CD14-positive monocyte (primary cell): ENCODE measurements around the gene PKN3. TPM values are rescaled to one million over a fixed set of nuclear protein-coding genes. Genes with fewer than 3 reads are reported as not detected.
A peak's percentile ranks its signal among the peaks of the same experiment; 100 is the strongest.

Experiments
- DNase-seq, 3 donors: peaks; one replicate each; pipeline ENCODE4 v3.0.0-alpha.2; 2011 to 2022
- H2AFZ ChIP-seq: 2 replicates; pipeline ENCODE4 v1.6.0; 2012; ENCODE audit warnings: mild to moderate bottlenecking, low read depth, low read length, inconsistent platforms; ENCODE audit not compliant: insufficient read depth, poor library complexity, severe bottlenecking
- H3K27ac ChIP-seq, 2 donors: 1 replicate in 1 of 2; 2 replicates in 1 of 2; pipeline ENCODE4 v1.5.1; 2012 to 2013; ENCODE audit warnings: low read length in 2 of 2, control low read depth in 1 of 2, inconsistent platforms in 1 of 2, low read depth in 1 of 2, mild to moderate bottlenecking in 1 of 2
- H3K27me3 ChIP-seq, 2 donors: one replicate each; pipeline versions ENCODE4 v1.6.0 to v1.6.1; 2011 to 2013; ENCODE audit warnings: low read length in 2 of 2; ENCODE audit not compliant: control insufficient read depth in 2 of 2, insufficient read depth in 2 of 2
- H3K36me3 ChIP-seq, 2 donors: replicated peaks in 1 of 2; 1 replicate in 1 of 2; 2 replicates in 1 of 2; pipeline versions ENCODE4 v1.5.1 to v1.6.1; 2012 to 2013; ENCODE audit warnings: low read length in 2 of 2, control low read depth in 1 of 2, inconsistent platforms in 1 of 2, mild to moderate bottlenecking in 1 of 2; ENCODE audit not compliant: insufficient read depth in 2 of 2, control insufficient read depth in 1 of 2
- H3K4me1 ChIP-seq, 2 donors: 1 replicate in 1 of 2; 2 replicates in 1 of 2; pipeline versions ENCODE4 v1.5.1 to v1.6.1; 2012 to 2013; ENCODE audit warnings: low read length in 2 of 2, control low read depth in 1 of 2, inconsistent platforms in 1 of 2, mild to moderate bottlenecking in 1 of 2, moderate library complexity in 1 of 2; ENCODE audit not compliant: insufficient read depth in 2 of 2, control insufficient read depth in 1 of 2
- H3K4me2 ChIP-seq: replicated peaks from 2 replicates; pipeline ENCODE3; 2012; ENCODE audit warnings: low read length, moderate library complexity, mild to moderate bottlenecking; ENCODE audit not compliant: poor library complexity, severe bottlenecking; ENCODE audit errors: extremely low read depth
- H3K4me3 ChIP-seq, 3 experiments: fragments of 200-600 bp in 1 of 3; sonication (generic) in 1 of 3; replicated peaks in 1 of 3; 1 replicate in 2 of 3; 2 replicates in 1 of 3; pipeline ENCODE4 v1.5.1; 2011 to 2013; ENCODE audit warnings: low read length in 3 of 3, mild to moderate bottlenecking in 3 of 3, control low read depth in 2 of 3, low read depth in 2 of 3, inconsistent platforms in 1 of 3, moderate library complexity in 1 of 3
- H3K79me2 ChIP-seq: 2 replicates; pipeline ENCODE4 v1.6.0; 2012; ENCODE audit warnings: mild to moderate bottlenecking, control low read depth, inconsistent platforms, low read length, moderate library complexity; ENCODE audit not compliant: insufficient read depth
- H3K9ac ChIP-seq: 2 replicates; pipeline ENCODE4 v1.6.0; 2017; ENCODE audit warnings: low read length, mild to moderate bottlenecking; ENCODE audit not compliant: insufficient read depth, poor library complexity, severe bottlenecking
- H3K9me3 ChIP-seq, 2 donors: replicated peaks in 1 of 2; 1 replicate in 1 of 2; 2 replicates in 1 of 2; pipeline versions ENCODE4 v1.5.1 to v1.6.1; 2012 to 2013; ENCODE audit warnings: low read length in 2 of 2, control low read depth in 1 of 2; ENCODE audit not compliant: control insufficient read depth in 1 of 2, insufficient read depth in 1 of 2
- H4K20me1 ChIP-seq: 2 replicates; pipeline ENCODE4 v1.6.0; 2012; ENCODE audit warnings: mild to moderate bottlenecking, low read length, control low read depth, moderate library complexity; ENCODE audit not compliant: insufficient read depth
- H3K27ac Mint-ChIP-seq, 7 donors: one replicate each; pipeline ENCODE4 v1.8.0; 2020; ENCODE audit warnings: mild to moderate bottlenecking in 7 of 7, mixed read lengths in 7 of 7, moderate library complexity in 6 of 7, inconsistent platforms in 2 of 7
- H3K27me3 Mint-ChIP-seq, 3 donors: one replicate each; pipeline ENCODE4 v1.8.0; 2021 to 2022; ENCODE audit warnings: low read depth in 3 of 3, mild to moderate bottlenecking in 3 of 3, mixed read lengths in 3 of 3, moderate library complexity in 3 of 3, inconsistent platforms in 1 of 3
- H3K36me3 Mint-ChIP-seq, 2 donors: one replicate each; pipeline ENCODE4 v1.8.0; 2020; ENCODE audit warnings: mixed read lengths in 2 of 2, inconsistent platforms in 1 of 2, mild to moderate bottlenecking in 1 of 2
- H3K4me1 Mint-ChIP-seq: one replicate; pipeline ENCODE4 v1.8.0; 2020; ENCODE audit warnings: mild to moderate bottlenecking, mixed read lengths
- H3K4me3 Mint-ChIP-seq, 2 donors: one replicate each; pipeline ENCODE4 v1.8.0; 2020; ENCODE audit warnings: mild to moderate bottlenecking in 2 of 2, mixed read lengths in 2 of 2, moderate library complexity in 1 of 2
- H3K9me3 Mint-ChIP-seq, 7 donors: one replicate each; pipeline ENCODE4 v1.8.0; 2020 to 2022; ENCODE audit warnings: mixed read lengths in 7 of 7, mild to moderate bottlenecking in 6 of 7, moderate library complexity in 6 of 7, inconsistent platforms in 2 of 7
- WGBS: methylation state at CpG from one replicate; pipeline ENCODE4 v1.1.5; 2013; ENCODE audit warnings: missing lambda C conversion rate; ENCODE audit not compliant: insufficient coverage; 5-methylcytosine and 5-hydroxymethylcytosine counted together
- intact Hi-C, 2 donors: fragments of 100-400 bp; cut with micrococcal nuclease; formaldehyde crosslinking; loops; one replicate each; pipeline versions ENCODE4 v1.15.0 to v1.15.1; 2023
- polyA plus RNA-seq, 3 donors: library from polyadenylated mRNA; depleted of rRNA in 1 of 3; unstranded in 2 of 3; stranded (reverse) in 1 of 3; fragments of 300-500 nt in 2 of 3; fragments of >200 nt in 1 of 3; fragmentation: Illumina TruSeq in 2 of 3; gene quantifications; 1 replicate in 2 of 3; 2 replicates in 1 of 3; pipeline ENCODE4 v1.2.3, GENCODE V29; 2012 to 2021
- TF ChIP-seq, protein P1 (sequence below): fragments of 200-600 bp; IDR thresholded peaks from one replicate; pipeline ENCODE4 v1.8.0; 2022; ENCODE audit warnings: antibody characterized with exemption, mild to moderate bottlenecking

The PKN3 gene
- polyA plus RNA-seq, 3 donors = 0.11 to 0.49 (median 0.27) TPM

DNA sequence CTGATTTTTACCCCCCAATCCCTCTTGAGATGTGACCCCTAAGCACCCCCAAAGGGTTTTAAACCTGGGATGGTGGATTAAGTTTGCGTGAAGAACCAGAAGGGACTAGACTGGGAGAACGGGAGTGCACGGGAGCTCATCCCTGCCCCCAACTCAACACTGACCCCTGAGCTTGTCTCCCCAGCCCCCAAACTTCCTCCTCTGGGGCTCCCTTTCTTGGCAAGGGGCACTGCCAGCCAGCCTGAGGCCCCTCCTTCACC is 18.3 kb upstream of the PKN3 start:
- Histone ChIP-seq H4K20me1 (peaks cover 8% of the 10 kb centered on the region), H2AFZ (peak overlapping the region; percentile 91), H3K9ac (peak overlapping the region; percentile 83), H3K4me3 (peak overlapping the region; percentile 84 to 100 (median 96)), H3K27me3 (no peaks in the 10 kb centered on the region), H3K4me2 (peak overlapping the region; percentile 93), H3K9me3 (peaks cover 0 to 3% of the 10 kb centered on the region in 2 donors), H3K27ac (peak overlapping the region; percentile 83 to 97), H3K4me1 (peaks cover 49 to 57% of the 10 kb centered on the region in 2 donors), H3K36me3 (no peaks in the 10 kb centered on the region), H3K79me2 (peaks cover 58% of the 10 kb centered on the region)
- Mint-ChIP-seq H3K4me3 (peak overlapping the region; percentile 99 to 100), H3K27me3 (peaks cover 0 to 3% (median 2%) of the 10 kb centered on the region in 3 donors), H3K4me1 (peaks cover 50% of the 10 kb centered on the region), H3K36me3 (peaks cover 2 to 3% of the 10 kb centered on the region in 2 donors), H3K27ac (peak overlapping the region; percentile 95 to 98 (median 97)), H3K9me3 (peaks cover 0 to 6% (median 3%) of the 10 kb centered on the region in 7 donors)
- WGBS = 0% methylated on average over 2 of the region's 3 CpGs
- TF ChIP-seq, protein P1, sequence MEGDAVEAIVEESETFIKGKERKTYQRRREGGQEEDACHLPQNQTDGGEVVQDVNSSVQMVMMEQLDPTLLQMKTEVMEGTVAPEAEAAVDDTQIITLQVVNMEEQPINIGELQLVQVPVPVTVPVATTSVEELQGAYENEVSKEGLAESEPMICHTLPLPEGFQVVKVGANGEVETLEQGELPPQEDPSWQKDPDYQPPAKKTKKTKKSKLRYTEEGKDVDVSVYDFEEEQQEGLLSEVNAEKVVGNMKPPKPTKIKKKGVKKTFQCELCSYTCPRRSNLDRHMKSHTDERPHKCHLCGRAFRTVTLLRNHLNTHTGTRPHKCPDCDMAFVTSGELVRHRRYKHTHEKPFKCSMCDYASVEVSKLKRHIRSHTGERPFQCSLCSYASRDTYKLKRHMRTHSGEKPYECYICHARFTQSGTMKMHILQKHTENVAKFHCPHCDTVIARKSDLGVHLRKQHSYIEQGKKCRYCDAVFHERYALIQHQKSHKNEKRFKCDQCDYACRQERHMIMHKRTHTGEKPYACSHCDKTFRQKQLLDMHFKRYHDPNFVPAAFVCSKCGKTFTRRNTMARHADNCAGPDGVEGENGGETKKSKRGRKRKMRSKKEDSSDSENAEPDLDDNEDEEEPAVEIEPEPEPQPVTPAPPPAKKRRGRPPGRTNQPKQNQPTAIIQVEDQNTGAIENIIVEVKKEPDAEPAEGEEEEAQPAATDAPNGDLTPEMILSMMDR = no peak
- no peak for DNase-seq
- intact Hi-C loops = no loop called here

- Histone ChIP-seq H3K27ac (peak overlapping the region; percentile 83 to 97), H3K79me2 (peaks cover 53% of the 10 kb centered on the region), H2AFZ (peak overlapping the region; percentile 91), H3K4me1 (peaks cover 49 to 57% of the 10 kb centered on the region in 2 donors), H3K9me3 (peaks cover 0 to 3% of the 10 kb centered on the region in 2 donors), H3K27me3 (no peaks in the 10 kb centered on the region), H3K4me3 (peak overlapping the region; percentile 84 to 100 (median 96)), H3K9ac (peak overlapping the region; percentile 83), H4K20me1 (peaks cover 8% of the 10 kb centered on the region), H3K36me3 (no peaks in the 10 kb centered on the region), H3K4me2 (peak overlapping the region; percentile 93)
- intact Hi-C loops = no loop called here
- peaks cover 0 to 3% (median 2%) of the 10 kb centered on the region in 3 donors for H3K27me3 Mint-ChIP-seq
- H3K36me3 Mint-ChIP-seq = peaks cover 2 to 3% of the 10 kb centered on the region in 2 donors
- peaks cover 50% of the 10 kb centered on the region for H3K4me1 Mint-ChIP-seq
- WGBS = 0% methylated on average over 14 of the region's 15 CpGs
- H3K27ac Mint-ChIP-seq = peak overlapping the region; percentile 95 to 98 (median 97)
- peak; percentile 67 to 76 (median 69) for DNase-seq
- TF ChIP-seq, protein P1 = no peak
- H3K4me3 Mint-ChIP-seq = peak overlapping the region; percentile 99 to 100
- peaks cover 0 to 6% (median 3%) of the 10 kb centered on the region in 7 donors for H3K9me3 Mint-ChIP-seq
Measured at GRCh38 chr9:128684325-128685199, 17.7 kb upstream of the PKN3 start.
